Measurements from ENCODE around the gene KLHL17. TPM values are rescaled to one million over a fixed set of nuclear protein-coding genes. Genes with fewer than 3 reads are reported as not detected.

The KLHL17 gene
- total RNA-seq, 1 donor from 2014 or later: 15.1 TPM

DNA sequence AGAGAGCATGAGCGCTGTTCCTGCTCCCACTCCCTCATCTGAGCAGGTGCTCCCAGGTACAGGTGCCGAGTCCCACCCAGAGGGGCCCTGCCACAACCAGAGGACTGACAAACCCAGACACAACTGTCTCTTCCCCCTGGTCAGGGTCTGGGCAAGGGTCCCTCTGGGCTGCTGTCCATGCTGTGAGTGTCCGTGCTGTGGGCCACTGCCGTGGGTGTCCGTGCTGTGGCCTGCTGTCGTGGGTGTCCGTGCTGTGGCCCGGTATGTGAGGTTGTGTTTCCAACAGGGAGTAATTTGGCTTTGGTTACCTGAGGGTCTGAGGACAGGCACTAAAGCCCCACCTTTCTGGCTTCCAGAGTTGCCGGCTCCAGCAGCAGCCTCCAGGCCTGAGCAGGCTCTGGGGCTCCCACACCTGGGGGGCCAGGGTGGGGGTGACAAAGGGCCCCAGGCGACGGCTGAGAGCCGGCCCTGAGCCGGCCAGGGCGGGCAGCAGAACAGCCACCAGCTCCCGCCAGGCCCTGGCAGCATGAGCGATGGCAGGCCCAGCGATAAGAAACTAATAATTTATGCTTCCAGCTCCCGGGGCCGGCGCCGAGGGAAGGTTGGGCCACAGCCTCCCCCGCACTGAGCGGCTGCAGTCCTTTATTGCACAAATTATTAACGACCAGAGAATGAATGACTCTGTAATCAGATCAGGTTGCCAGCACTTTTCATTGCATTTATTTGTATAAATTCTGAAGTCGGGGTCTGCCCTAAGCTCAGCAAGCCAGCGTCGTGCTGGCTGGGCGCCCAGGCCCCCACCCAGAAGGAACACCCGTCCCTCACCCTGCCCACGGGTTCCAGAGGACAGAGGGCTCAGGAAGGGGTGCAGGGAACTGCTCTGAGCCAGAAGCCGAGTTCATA lies 44.0 kb upstream of the KLHL17 start:
- ChIA-PET POLR2A (no interaction called here), CTCF (no interaction called here)
- Mint-ChIP-seq H3K36me3 (ENCODE audit: low read depth) (no peaks in the 10 kb centered on the region), H3K4me3 (no peak overlapping the region), H3K27ac (no peak overlapping the region), H3K4me1 (peaks cover 9% of the 10 kb centered on the region), H3K27me3 (peaks cover 46% of the 10 kb centered on the region), H3K9me3 (no peaks in the 10 kb centered on the region)
- DNase-seq: no peak
- intact Hi-C loops (cut with micrococcal nuclease): no loop called here
- TF ChIP-seq, protein P1, sequence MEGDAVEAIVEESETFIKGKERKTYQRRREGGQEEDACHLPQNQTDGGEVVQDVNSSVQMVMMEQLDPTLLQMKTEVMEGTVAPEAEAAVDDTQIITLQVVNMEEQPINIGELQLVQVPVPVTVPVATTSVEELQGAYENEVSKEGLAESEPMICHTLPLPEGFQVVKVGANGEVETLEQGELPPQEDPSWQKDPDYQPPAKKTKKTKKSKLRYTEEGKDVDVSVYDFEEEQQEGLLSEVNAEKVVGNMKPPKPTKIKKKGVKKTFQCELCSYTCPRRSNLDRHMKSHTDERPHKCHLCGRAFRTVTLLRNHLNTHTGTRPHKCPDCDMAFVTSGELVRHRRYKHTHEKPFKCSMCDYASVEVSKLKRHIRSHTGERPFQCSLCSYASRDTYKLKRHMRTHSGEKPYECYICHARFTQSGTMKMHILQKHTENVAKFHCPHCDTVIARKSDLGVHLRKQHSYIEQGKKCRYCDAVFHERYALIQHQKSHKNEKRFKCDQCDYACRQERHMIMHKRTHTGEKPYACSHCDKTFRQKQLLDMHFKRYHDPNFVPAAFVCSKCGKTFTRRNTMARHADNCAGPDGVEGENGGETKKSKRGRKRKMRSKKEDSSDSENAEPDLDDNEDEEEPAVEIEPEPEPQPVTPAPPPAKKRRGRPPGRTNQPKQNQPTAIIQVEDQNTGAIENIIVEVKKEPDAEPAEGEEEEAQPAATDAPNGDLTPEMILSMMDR (IDR thresholded peaks at IDR 0.05): no peak
- no peak for ATAC-seq (ENCODE audit: low read depth)

- H3K4me1 Mint-ChIP-seq: peaks cover 12% of the 10 kb centered on the region
- ChIA-PET CTCF (no interaction called here), POLR2A (no interaction called here)
- intact Hi-C loops (cut with micrococcal nuclease): no loop called here
- H3K27me3 Mint-ChIP-seq: peaks cover 47% of the 10 kb centered on the region
- no peak overlapping the region for H3K27ac Mint-ChIP-seq
- H3K4me3 Mint-ChIP-seq: no peak overlapping the region
- DNase-seq (no peak), ATAC-seq (ENCODE audit: low read depth) (no peak)
- TF ChIP-seq, protein P1 (IDR thresholded peaks at IDR 0.05): no peak
- no peaks in the 10 kb centered on the region for H3K9me3 Mint-ChIP-seq
- no peaks in the 10 kb centered on the region for H3K36me3 Mint-ChIP-seq (ENCODE audit: low read depth)
Measured at GRCh38 chr1:917076-917459, 43.3 kb upstream of the KLHL17 start.

GRCh38 chr1:917466-918091 lies 42.8 kb upstream of the KLHL17 start:
- ATAC-seq (ENCODE audit: low read depth): no peak
- TF ChIP-seq, protein P1 (IDR thresholded peaks at IDR 0.05): no peak
- Mint-ChIP-seq H3K27me3 (peaks cover 48% of the 10 kb centered on the region), H3K36me3 (ENCODE audit: low read depth) (no peaks in the 10 kb centered on the region), H3K9me3 (no peaks in the 10 kb centered on the region), H3K27ac (no peak overlapping the region), H3K4me1 (peaks cover 12% of the 10 kb centered on the region), H3K4me3 (no peak overlapping the region)
- CTCF ChIA-PET: no interaction called here
- no peak for DNase-seq
- intact Hi-C loops (cut with micrococcal nuclease): no loop called here
- POLR2A ChIA-PET: no interaction called here

DNA sequence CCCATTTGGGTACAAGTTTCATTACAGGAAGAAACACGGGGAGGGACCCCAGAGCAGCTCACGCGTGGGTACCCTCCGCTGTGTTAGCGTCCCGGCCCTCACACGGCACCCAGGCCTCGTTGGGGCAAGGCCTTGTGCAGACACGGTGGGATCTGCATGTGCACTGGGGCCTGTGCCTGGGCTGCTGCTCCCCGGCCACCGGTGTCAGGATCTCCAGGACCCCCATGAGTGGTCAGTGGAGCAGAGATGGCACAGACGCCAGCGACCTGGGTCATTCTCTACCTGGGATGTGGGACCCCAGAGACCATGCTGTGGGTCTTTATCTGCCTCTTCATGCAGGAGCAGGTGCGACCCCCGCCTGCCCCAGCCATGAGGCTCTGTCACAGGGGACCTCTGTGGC lies 42.0 kb upstream of the KLHL17 start:
- TF ChIP-seq, protein P1 (IDR thresholded peaks at IDR 0.05): no peak
- no peak for ATAC-seq (ENCODE audit: low read depth)
- CTCF ChIA-PET: no interaction called here
- H3K27me3 Mint-ChIP-seq: peaks cover 52% of the 10 kb centered on the region
- DNase-seq: no peak
- intact Hi-C loops (cut with micrococcal nuclease): no loop called here
- H3K36me3 Mint-ChIP-seq (ENCODE audit: low read depth): no peaks in the 10 kb centered on the region
- H3K4me1 Mint-ChIP-seq: peaks cover 15% of the 10 kb centered on the region
- H3K4me3 Mint-ChIP-seq: no peak overlapping the region
- H3K27ac Mint-ChIP-seq: no peak overlapping the region
- H3K9me3 Mint-ChIP-seq: no peaks in the 10 kb centered on the region
- POLR2A ChIA-PET: no interaction called here

DNA sequence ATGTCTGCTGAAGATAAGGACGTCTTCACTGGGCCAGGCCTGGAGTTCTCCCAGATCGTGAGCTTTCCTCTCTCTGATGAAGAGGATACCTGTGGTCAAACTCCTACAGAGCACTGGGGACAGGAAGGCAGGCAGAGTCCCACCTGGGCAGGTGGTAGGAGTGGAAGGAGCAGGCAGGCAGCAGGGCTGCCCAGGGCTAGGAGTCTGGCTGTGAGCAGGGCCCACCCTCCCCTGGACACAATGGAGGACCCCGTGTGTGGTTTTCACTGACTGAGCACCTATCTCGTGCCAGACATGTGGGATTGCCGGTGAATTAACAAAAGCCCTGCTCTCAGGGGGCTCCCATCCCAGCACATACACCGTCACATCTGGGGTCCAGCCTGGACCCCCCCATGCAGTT lies 41.5 kb upstream of the KLHL17 start:
- intact Hi-C loops (cut with micrococcal nuclease): no loop called here
- peaks cover 17% of the 10 kb centered on the region for H3K4me1 Mint-ChIP-seq
- CTCF ChIA-PET: no interaction called here
- DNase-seq (no peak), ATAC-seq (ENCODE audit: low read depth) (no peak)
- H3K4me3 Mint-ChIP-seq: no peak overlapping the region
- H3K27me3 Mint-ChIP-seq: peaks cover 51% of the 10 kb centered on the region
- POLR2A ChIA-PET: no interaction called here
- H3K9me3 Mint-ChIP-seq: no peaks in the 10 kb centered on the region
- no peaks in the 10 kb centered on the region for H3K36me3 Mint-ChIP-seq (ENCODE audit: low read depth)
- H3K27ac Mint-ChIP-seq: no peak overlapping the region
- TF ChIP-seq, protein P1 (IDR thresholded peaks at IDR 0.05): no peak
